HG03460 (cell line): Measurements from ENCODE around the gene CGB2.
"Not testable (repeated sequence)": the region's sequence is repeated elsewhere in the genome, so short reads cannot be mapped to it uniquely, and the experiment has no call there.

ENCODE experiments used
- ATAC-seq: cut with Tn5 transposase; IDR thresholded peaks from one replicate; pipeline ENCODE4 v1.9.1; 2021; ENCODE audit not compliant: unreplicated experiment

The CGB2 gene

GRCh38 chr19:49031642-49032301, at the start of gene CGB2:
CGB2 (plus strand) TSS chr19:49031890; CDS start chr19:49032096, 206 bp downstream.
- ATAC-seq, result not testable (repeated sequence)

- no peak for ATAC-seq
These were observed 49.4 kb upstream of the CGB2 start for GRCh38 chr19:48982280-48982679.

GRCh38 chr19:48985711-48986110, 46.0 kb upstream of the CGB2 start:
- no peak for ATAC-seq

- ATAC-seq, result no peak
These were observed 45.5 kb upstream of the CGB2 start for GRCh38 chr19:48986211-48986610.

GRCh38 chr19:48987323-48987722, 44.4 kb upstream of the CGB2 start:
- ATAC-seq, result no peak

GRCh38 chr19:48988286-48988685, 43.4 kb upstream of the CGB2 start:
- no peak for ATAC-seq

- ATAC-seq, result no peak
These were observed 42.8 kb upstream of the CGB2 start for GRCh38 chr19:48988860-48989259.

- no peak for ATAC-seq
These were observed 41.9 kb upstream of the CGB2 start for GRCh38 chr19:48989701-48990291.

GRCh38 chr19:48990400-48990799, 41.3 kb upstream of the CGB2 start:
- ATAC-seq, result no peak

GRCh38 chr19:48991011-48991609, 40.6 kb upstream of the CGB2 start:
- ATAC-seq, result no peak

GRCh38 chr19:48991873-48992580, 39.7 kb upstream of the CGB2 start:
- ATAC-seq, result no peak

- ATAC-seq, result peak; percentile 10
These were observed 39.0 kb upstream of the CGB2 start for GRCh38 chr19:48992581-48993174.

- peak; percentile 80 for ATAC-seq
These were observed 38.3 kb upstream of the CGB2 start, which contains the start of the genes GYS1 and RUVBL2 for GRCh38 chr19:48993175-48994034. GYS1 (minus strand) TSS chr19:48993309; CDS start chr19:48993112, 197 bp downstream. RUVBL2 (plus strand) TSS chr19:48993887; CDS start chr19:48993912, 25 bp downstream.

GRCh38 chr19:48994035-48994386, 37.7 kb upstream of the CGB2 start:
- no peak for ATAC-seq

- ATAC-seq, result no peak
These were observed 33.7 kb upstream of the CGB2 start for GRCh38 chr19:48997972-48998371.

- no peak for ATAC-seq
These were observed 32.0 kb upstream of the CGB2 start for GRCh38 chr19:48999481-49000325.

GRCh38 chr19:49004133-49004532, 27.6 kb upstream of the CGB2 start:
- no peak for ATAC-seq

- no peak for ATAC-seq
These were observed 26.6 kb upstream of the CGB2 start for GRCh38 chr19:49004964-49005614.

GRCh38 chr19:49006905-49007304, 24.8 kb upstream of the CGB2 start:
- no peak for ATAC-seq
